Mesendoderm (in vitro differentiated cells): Measurements from ENCODE around the gene DUSP16.
"Not testable (repeated sequence)": the region's sequence is repeated elsewhere in the genome, so short reads cannot be mapped to it uniquely, and the experiment has no call there.

Source experiments
- DNase-seq: peaks from one replicate; pipeline ENCODE4 v3.0.0; 2013
- H2AK5ac ChIP-seq: 2 replicates; pipeline ENCODE4 v1.6.1; 2013; ENCODE audit warnings: low read length, inconsistent platforms
- H2BK120ac ChIP-seq: 2 replicates; pipeline ENCODE4 v1.6.1; 2013; ENCODE audit warnings: low read depth, mild to moderate bottlenecking, low read length, moderate library complexity, mixed read lengths
- H2BK15ac ChIP-seq: replicated peaks from 2 replicates; pipeline ENCODE4 v1.6.1; 2013; ENCODE audit warnings: low read depth, mild to moderate bottlenecking, moderate library complexity
- H2BK5ac ChIP-seq: 2 replicates; pipeline ENCODE4 v1.6.1; 2013; ENCODE audit warnings: low read length, inconsistent platforms
- H3K18ac ChIP-seq: 2 replicates; pipeline ENCODE4 v1.6.1; 2013; ENCODE audit warnings: mild to moderate bottlenecking, low read length, mixed read lengths
- H3K23ac ChIP-seq: one replicate; pipeline ENCODE4 v1.6.1; 2013; ENCODE audit warnings: low read length
- H3K27ac ChIP-seq: 2 replicates; pipeline ENCODE4 v1.5.1; 2013; ENCODE audit warnings: low read depth, mild to moderate bottlenecking, inconsistent platforms, low read length, moderate library complexity
- H3K27me3 ChIP-seq: 2 replicates; pipeline ENCODE4 v1.6.1; 2013; ENCODE audit warnings: low read length, control low read depth, mild to moderate bottlenecking, inconsistent platforms; ENCODE audit not compliant: insufficient read depth, poor library complexity
- H3K36me3 ChIP-seq: 2 replicates; pipeline ENCODE4 v1.6.1; 2013; ENCODE audit warnings: low read length, inconsistent platforms; ENCODE audit not compliant: control insufficient read depth, insufficient read depth
- H3K4ac ChIP-seq: one replicate; pipeline ENCODE4 v1.6.1; 2013; ENCODE audit warnings: low read depth, mild to moderate bottlenecking, low read length, moderate library complexity
- H3K4me1 ChIP-seq: 2 replicates; pipeline ENCODE4 v1.6.1; 2013; ENCODE audit warnings: low read depth, low read length, inconsistent platforms; ENCODE audit not compliant: control insufficient read depth
- H3K4me2 ChIP-seq: 2 replicates; pipeline ENCODE4 v1.6.1; 2013; ENCODE audit warnings: low read length
- H3K4me3 ChIP-seq: 2 replicates; pipeline ENCODE4 v1.5.1; 2013; ENCODE audit warnings: mild to moderate bottlenecking, low read length
- H3K56ac ChIP-seq: one replicate; pipeline ENCODE4 v1.6.1; 2013; ENCODE audit warnings: low read length
- H3K79me1 ChIP-seq: 2 replicates; pipeline ENCODE4 v1.6.1; 2013; ENCODE audit warnings: low read length, inconsistent platforms
- H3K79me2 ChIP-seq: 2 replicates; pipeline ENCODE4 v1.6.1; 2013; ENCODE audit warnings: mild to moderate bottlenecking, low read length; ENCODE audit not compliant: control insufficient read depth, insufficient read depth
- H3K9ac ChIP-seq: 2 replicates; pipeline ENCODE4 v1.6.1; 2013; ENCODE audit warnings: low read length, inconsistent platforms
- H4K5ac ChIP-seq: one replicate; pipeline ENCODE4 v1.6.1; 2013; ENCODE audit warnings: low read length
- H4K8ac ChIP-seq: one replicate; pipeline ENCODE4 v1.6.1; 2013; ENCODE audit warnings: low read depth, mild to moderate bottlenecking, control low read depth, low read length, moderate library complexity
- WGBS: extraction: QIAGEN DNeasy Blood & Tissue Kit; methylation state at CpG from one replicate; pipeline ENCODE4 v1.1.7; 2013; ENCODE audit warnings: low lambda C conversion rate, missing lambda C conversion rate; ENCODE audit not compliant: insufficient coverage; ENCODE audit errors: extremely low coverage; 5-methylcytosine and 5-hydroxymethylcytosine counted together

The DUSP16 gene

GRCh38 chr12:12476857-12477531 lies 85.7 kb downstream of the DUSP16 start:
- H3K27me3 ChIP-seq, result no peaks in the 10 kb centered on the region
- no peak overlapping the region for H3K9ac ChIP-seq
- no peaks in the 10 kb centered on the region for H3K79me2 ChIP-seq
- no peak overlapping the region for H2BK15ac ChIP-seq
- no peaks in the 10 kb centered on the region for H3K4me1 ChIP-seq
- no peak overlapping the region for H2BK120ac ChIP-seq
- peaks cover 2% of the 10 kb centered on the region for H3K36me3 ChIP-seq
- no peak overlapping the region for H3K27ac ChIP-seq
- no peak overlapping the region for H2AK5ac ChIP-seq
- no peak overlapping the region for H4K5ac ChIP-seq
- DNase-seq, result no peak
- H3K4me2 ChIP-seq, result no peak overlapping the region
- no peak overlapping the region for H3K56ac ChIP-seq
- H3K18ac ChIP-seq, result no peak overlapping the region
- no peak overlapping the region for H2BK5ac ChIP-seq
- H4K8ac ChIP-seq, result no peak overlapping the region
- no peak overlapping the region for H3K4me3 ChIP-seq
- no CpG with 5 or more reads among the region's 21 CpGs for WGBS
- H3K79me1 ChIP-seq, result no peaks in the 10 kb centered on the region
- no peak overlapping the region for H3K23ac ChIP-seq
- no peak overlapping the region for H3K4ac ChIP-seq

GRCh38 chr12:12474931-12475795 lies 87.5 kb downstream of the DUSP16 start:
- Histone ChIP-seq H3K79me2 (no peaks in the 10 kb centered on the region), H3K56ac (no peak overlapping the region), H3K27me3 (no peaks in the 10 kb centered on the region), H3K36me3 (peaks cover 2% of the 10 kb centered on the region), H2AK5ac (no peak overlapping the region), H3K79me1 (no peaks in the 10 kb centered on the region), H3K4ac (no peak overlapping the region), H3K4me3 (no peak overlapping the region), H2BK5ac (no peak overlapping the region), H3K4me1 (no peaks in the 10 kb centered on the region), H2BK120ac (no peak overlapping the region), H3K23ac (no peak overlapping the region), H3K27ac (no peak overlapping the region), H3K9ac (no peak overlapping the region), H2BK15ac (no peak overlapping the region), H4K5ac (no peak overlapping the region), H4K8ac (no peak overlapping the region), H3K4me2 (no peak overlapping the region), H3K18ac (no peak overlapping the region)
- WGBS, result no CpG with 5 or more reads among the region's 15 CpGs
- no peak for DNase-seq

DNA sequence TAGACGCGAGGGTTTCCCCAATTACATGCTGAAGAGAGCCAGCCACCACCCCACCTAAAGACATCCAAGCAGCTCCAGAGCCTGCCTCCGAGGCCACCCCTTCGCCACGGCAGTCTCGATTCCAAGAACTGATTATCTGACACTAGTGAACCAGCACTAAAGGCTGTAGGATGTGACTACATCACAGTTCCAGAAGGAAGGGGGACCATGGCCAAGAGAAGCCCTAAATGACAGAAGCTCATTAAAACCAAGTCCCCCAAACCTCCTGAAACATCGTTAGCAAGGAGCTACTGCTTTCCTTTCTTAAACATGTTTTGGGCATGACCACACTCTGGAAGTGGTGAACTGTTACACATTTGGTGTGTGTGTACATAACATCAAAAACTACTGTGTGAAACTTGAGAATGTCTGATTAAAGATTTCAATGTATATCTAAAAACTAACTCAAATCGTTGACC lies 88.2 kb downstream of the DUSP16 start:
- no peak for DNase-seq
- no peak overlapping the region for H2AK5ac ChIP-seq
- H3K79me2 ChIP-seq, result no peaks in the 10 kb centered on the region
- no peak overlapping the region for H3K4me3 ChIP-seq
- no CpG with 5 or more reads among the region's 8 CpGs for WGBS
- no peak overlapping the region for H2BK120ac ChIP-seq
- H3K23ac ChIP-seq, result peak overlapping the region; percentile 37
- peaks cover 2% of the 10 kb centered on the region for H3K36me3 ChIP-seq
- no peak overlapping the region for H3K4me2 ChIP-seq
- no peak overlapping the region for H3K4ac ChIP-seq
- H3K4me1 ChIP-seq, result no peaks in the 10 kb centered on the region
- H3K27ac ChIP-seq, result no peak overlapping the region
- H4K5ac ChIP-seq, result no peak overlapping the region
- H3K18ac ChIP-seq, result no peak overlapping the region
- no peak overlapping the region for H2BK15ac ChIP-seq
- H3K27me3 ChIP-seq, result no peaks in the 10 kb centered on the region
- H3K79me1 ChIP-seq, result no peaks in the 10 kb centered on the region
- no peak overlapping the region for H3K56ac ChIP-seq
- H2BK5ac ChIP-seq, result no peak overlapping the region
- no peak overlapping the region for H4K8ac ChIP-seq
- H3K9ac ChIP-seq, result no peak overlapping the region

GRCh38 chr12:12473223-12473622 lies 89.4 kb downstream of the DUSP16 start:
- WGBS, result no CpG with 5 or more reads among the region's 4 CpGs
- no peak overlapping the region for H2BK5ac ChIP-seq
- no peaks in the 10 kb centered on the region for H3K79me1 ChIP-seq
- no peak overlapping the region for H3K4me3 ChIP-seq
- no peak overlapping the region for H2BK120ac ChIP-seq
- H3K9ac ChIP-seq, result no peak overlapping the region
- DNase-seq, result no peak
- H3K27ac ChIP-seq, result no peak overlapping the region
- H3K56ac ChIP-seq, result no peak overlapping the region
- no peak overlapping the region for H4K8ac ChIP-seq
- no peak overlapping the region for H2BK15ac ChIP-seq
- no peaks in the 10 kb centered on the region for H3K79me2 ChIP-seq
- H4K5ac ChIP-seq, result no peak overlapping the region
- H3K36me3 ChIP-seq, result peaks cover 2% of the 10 kb centered on the region
- H2AK5ac ChIP-seq, result no peak overlapping the region
- no peak overlapping the region for H3K23ac ChIP-seq
- H3K4ac ChIP-seq, result no peak overlapping the region
- no peaks in the 10 kb centered on the region for H3K27me3 ChIP-seq
- H3K4me1 ChIP-seq, result no peaks in the 10 kb centered on the region
- no peak overlapping the region for H3K4me2 ChIP-seq
- no peak overlapping the region for H3K18ac ChIP-seq

DNA sequence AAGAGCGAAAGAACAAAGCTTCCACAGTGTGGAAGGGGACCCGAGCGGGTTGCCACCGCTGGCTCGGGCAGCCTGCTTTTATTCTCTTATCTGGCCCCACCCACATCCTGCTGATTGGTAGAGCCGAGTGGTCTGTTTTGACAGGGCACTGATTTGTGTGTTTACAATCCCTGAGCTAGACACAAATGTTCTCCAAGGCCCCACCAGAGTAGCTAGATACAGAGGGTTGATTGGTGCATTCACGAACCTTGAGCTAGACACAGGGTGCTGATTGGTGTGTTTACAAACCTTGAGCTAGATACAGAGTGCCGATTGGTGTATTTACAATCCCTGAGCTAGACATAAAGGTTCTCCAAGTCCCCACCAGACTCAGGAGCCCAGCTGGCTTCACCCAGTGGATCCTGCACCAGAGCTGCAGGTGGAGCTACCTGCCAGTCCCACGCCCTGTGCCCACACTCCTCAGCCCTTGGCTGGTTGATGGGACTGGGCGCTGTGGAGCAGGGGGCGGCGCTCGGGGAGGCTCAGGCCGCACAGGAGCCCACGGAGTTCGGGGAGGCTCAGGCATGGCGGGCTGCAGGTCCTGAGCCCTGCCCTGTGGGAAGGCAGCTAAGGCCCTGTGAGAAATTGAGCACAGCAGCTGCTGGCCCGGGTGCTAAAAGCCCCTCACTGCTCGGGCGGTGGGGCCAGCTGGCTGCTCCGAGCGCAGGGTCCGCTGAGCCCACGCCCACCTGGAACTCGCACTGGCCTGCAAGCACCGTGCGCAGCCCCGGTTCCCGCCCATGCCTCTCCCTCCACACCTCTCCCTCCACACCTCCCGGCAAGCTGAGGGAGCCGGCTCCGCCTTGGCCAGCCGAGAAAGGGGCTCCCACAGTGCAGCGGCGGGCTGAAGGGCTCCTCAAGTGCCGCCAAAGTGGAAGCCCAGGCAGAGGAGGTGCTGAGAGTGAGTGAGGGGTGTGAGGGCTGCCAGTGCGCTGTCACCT lies 90.4 kb downstream of the DUSP16 start:
- not testable (repeated sequence) for H3K27ac ChIP-seq, H2BK15ac ChIP-seq, H3K36me3 ChIP-seq, H3K4me3 ChIP-seq, H4K8ac ChIP-seq, H3K27me3 ChIP-seq, H3K9ac ChIP-seq, H3K56ac ChIP-seq, H2AK5ac ChIP-seq, H2BK120ac ChIP-seq, H3K18ac ChIP-seq, H3K4me2 ChIP-seq, H3K4ac ChIP-seq, H3K79me1 ChIP-seq, H4K5ac ChIP-seq, H3K79me2 ChIP-seq, DNase-seq, H3K4me1 ChIP-seq, H3K23ac ChIP-seq, H2BK5ac ChIP-seq
- no CpG with 5 or more reads among the region's 37 CpGs for WGBS
